Activated CD8-positive, alpha-beta memory T cell treated with anti-CD3 and anti-CD28 coated beads, Interleukin-2, amount 50 U/mL, for 1 hour (primary cell): ENCODE data around the gene ZDHHC12.

Source experiments
- DNase-seq: peaks from one replicate; pipeline ENCODE4 v3.0.0-alpha.2; 2020; ENCODE audit errors: extremely low read depth

ZDHHC12 gene

DNA sequence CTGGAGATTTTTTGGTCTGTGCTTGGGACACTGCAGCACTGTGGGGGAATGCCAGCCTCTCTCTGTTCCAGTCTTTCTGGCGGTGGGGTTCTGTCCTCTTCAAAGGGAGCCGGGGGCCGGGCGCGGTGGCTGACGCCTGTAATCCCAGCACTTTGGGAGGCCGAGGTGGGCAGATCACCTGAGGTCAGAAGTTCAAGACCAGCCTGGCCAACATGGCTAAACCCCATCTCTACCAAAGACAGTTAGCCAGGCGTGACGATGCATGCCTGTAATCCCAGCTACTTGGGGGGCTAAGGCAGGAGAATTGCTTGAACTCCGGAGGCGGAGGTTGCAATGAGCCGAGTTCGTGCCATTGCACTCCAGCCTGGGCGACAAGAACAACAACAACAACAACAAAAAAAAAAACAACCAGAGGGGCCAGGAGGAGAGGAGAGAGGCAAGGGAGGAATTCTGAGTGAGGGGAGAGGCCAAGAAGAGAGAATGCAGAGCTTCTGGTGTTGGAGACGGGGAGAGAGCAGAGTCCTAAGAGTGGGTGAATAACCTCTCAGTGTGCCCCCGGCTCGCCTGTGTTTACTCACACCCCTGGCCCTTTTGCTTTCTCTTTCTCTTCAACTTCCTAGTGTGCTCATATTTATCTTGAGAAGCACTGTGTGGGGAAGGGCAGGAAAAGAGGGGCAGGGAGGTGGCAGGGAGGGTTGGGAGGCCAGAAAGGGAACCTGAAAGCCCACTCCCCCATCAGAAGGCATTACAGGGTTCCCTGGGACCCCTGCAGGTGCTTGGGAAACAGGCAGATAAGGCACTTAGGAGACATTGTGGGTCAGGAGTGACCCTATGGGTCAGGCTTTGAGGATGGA, 38.1 kb downstream of the ZDHHC12 start:
- DNase-seq, result no peak

DNA sequence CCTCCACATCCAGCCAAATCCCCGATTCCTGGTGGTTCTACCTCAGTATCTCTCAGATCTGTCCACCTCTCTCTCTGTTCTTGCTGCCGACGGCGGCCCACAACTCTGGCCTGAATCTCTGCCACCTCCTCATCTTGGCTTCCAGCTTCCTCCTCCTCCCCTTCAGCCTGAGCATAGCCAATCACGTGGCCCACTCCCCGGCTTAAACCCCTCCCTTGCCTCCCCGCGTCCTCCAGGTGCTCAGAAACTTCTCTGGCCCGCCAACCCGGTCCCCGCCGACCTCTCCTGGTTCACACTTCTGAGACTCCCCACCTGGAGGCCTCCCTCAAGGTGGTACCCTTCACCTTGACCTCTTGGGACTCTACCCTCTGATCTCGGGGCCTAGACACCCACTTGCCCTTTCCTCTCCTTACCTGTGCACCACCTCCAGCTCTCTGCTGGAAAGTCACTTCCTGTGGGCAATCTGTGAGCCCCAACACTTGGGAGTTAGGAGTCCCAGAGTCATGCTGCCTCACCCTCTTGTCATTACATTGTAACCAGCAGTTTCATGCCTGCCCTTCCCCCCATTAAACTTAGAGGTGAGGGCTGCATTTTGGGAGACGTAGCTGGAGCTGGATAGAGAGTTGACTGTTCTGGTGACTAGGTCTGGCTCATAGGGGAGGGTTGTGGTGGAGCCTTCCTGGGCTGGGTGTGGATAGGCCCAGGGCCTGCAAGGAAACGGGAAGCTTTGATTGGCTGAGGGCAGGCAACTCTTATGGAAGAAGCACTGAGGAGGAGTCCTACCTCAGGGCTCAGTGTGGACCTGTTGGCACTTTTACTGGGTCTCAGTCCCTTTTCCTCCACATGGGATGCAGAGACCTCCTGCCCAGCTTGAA, 39.4 kb downstream of the ZDHHC12 start:
- DNase-seq, result no peak

DNA sequence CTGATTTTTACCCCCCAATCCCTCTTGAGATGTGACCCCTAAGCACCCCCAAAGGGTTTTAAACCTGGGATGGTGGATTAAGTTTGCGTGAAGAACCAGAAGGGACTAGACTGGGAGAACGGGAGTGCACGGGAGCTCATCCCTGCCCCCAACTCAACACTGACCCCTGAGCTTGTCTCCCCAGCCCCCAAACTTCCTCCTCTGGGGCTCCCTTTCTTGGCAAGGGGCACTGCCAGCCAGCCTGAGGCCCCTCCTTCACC, 39.9 kb downstream of the ZDHHC12 start:
- DNase-seq, result no peak

DNA sequence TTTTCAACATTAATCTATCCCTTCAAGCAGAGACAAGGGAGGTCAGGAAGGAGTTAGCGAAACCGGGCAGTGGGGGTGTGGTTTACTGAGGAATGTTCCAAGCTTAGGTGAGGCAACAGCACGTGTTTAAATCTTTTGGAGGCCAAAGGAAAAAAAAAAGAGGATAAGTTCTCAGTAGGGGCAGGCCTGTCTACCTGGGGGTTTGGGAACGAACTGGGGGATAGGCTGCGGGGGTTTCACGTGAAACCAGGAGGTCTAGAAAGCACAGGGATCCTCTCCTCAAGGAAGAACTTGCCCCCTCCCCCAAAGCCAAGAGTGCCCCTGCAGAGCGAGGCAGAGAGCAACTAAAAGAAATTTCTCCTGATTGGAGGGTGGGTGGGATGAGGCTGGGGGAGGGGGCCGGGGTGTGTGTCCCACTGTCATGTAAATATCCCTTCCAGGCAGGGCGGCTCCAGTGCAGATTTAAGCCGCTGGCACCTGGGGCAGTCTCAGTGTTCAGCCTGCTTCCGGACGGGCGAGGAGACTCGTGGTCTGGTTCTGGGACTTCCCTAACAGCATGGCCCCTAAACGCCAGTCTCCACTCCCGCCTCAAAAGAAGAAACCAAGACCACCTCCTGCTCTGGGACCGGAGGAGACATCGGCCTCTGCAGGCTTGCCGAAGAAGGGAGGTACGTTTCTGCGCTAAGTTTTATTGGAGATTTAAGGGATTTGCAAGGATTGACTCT, 40.4 kb downstream of the ZDHHC12 start:
- no peak for DNase-seq

DNA sequence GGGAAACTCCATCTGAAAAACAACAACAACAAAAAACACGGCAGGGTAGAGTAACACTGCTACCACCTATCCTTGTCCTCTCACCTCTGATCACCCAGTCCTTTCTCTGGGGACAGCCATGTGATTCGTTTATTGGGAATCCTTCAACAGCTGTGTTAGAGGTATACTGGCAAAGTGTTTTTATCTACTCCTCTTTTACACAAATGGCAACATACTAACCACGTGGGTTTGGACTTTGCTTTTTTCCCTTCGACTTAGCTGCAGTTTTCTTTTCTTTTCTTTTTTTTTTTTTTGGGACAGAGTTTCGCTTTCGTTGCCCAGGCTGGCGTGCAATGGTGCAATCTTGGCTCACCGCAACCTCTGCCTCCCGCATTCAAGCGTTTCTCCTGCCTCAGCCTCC, 46.1 kb downstream of the ZDHHC12 start:
- DNase-seq, result no peak

DNA sequence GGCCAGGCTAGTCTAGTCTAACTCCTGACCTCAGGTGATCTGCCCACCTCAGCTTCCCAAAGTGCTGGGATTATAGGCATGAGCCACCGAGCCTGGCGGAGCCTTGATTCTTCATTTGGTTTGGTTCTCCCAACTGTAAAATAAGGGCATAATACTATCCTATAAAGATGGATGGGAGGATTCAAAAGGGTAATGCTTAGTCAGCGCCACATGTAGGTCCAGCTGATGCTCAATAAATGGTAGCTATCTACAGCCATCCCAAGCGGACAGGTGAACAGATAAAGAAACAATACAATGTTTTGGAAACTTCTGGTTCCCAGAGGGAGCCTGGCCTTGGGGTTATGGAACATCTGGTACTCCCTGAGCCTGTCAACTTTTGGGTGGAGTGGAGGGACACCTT, 48.5 kb downstream of the ZDHHC12 start:
- DNase-seq, result no peak
